NCI-H1930 (cell line): Measurements from ENCODE around the gene RSAD1.
A peak's percentile ranks its signal among the peaks of the same experiment; 100 is the strongest.

Experiments used
- DNase-seq, 2 experiments: peaks; one replicate each; lab custom pipeline; 2025; lab: John Stamatoyannopoulos, UW

RSAD1 gene

DNA sequence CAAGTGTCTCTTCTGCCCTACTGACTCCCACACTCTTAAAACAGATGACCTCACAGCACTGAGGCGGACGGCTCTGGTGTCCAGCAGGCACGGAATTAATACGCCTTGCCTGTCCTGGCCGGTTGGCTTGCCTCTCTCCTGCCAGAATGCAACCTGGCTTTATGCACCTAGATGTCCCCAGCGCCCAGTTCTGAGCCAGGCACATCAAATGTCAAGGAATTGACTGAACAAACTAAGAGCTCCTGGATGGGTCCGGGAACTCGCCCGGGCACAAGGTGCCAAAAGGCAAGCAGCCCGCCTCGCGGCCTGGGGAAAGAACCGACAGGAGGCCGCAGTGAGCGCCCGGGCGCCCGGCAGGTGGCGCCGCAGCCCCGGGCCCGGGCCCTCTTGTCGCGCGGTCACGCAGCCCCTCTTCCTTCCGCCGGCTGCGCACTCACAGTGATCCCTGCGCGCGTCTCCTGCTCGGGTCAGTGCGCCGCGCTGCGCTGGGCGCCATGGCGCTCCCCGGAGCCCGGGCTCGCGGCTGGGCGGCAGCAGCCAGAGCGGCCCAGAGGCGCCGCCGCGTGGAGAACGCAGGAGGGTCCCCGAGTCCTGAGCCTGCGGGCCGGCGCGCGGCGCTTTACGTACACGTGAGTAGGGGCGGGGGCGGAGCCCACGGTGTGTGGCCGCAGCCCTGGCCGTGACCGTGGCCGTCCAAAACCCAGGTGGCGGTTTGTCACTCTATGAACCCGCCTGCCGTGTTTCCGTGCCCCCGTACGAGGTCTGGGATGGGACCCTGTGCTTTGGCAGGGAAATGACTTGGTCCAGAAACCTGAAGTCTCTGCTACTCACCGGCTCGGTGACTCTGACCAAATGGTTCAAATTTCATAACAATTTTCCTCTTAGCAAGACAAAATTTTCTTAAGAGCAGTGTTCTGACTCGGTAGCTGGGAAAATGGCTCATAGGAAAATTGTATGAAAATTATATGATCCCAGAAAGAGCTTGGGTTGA is at the start of gene RSAD1:
Gene RSAD1, plus strand, starts transcription at position 470 of the 991 bp plus-strand sequence. Its CDS starts 25 bp downstream, at position 495.
- DNase-seq = peak; percentile 83 to 90

DNA sequence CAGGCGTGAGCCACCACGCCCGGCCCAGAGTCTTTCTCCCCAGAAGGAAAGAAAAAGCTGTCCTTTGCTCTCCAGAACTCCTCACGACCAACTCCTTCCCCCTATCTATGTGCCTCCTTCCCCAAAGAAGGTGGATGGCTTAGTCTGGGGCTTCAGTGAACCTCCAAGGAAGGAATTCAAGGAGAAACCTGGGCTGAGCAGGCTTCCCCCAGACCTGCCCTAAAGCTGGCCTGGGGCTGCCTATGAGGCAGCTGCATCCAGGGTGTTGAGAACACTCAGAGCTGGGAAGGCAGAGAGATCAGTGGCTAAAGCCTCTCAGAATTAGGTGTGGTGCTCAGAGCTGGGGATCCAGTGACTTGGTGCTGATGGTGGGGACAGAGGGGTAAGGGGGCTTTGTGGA is 48.9 kb upstream of the RSAD1 start:
- DNase-seq = no peak

- DNase-seq = no peak
These were observed 47.6 kb upstream of the RSAD1 start for GRCh38 chr17:50430821-50431618.

DNA sequence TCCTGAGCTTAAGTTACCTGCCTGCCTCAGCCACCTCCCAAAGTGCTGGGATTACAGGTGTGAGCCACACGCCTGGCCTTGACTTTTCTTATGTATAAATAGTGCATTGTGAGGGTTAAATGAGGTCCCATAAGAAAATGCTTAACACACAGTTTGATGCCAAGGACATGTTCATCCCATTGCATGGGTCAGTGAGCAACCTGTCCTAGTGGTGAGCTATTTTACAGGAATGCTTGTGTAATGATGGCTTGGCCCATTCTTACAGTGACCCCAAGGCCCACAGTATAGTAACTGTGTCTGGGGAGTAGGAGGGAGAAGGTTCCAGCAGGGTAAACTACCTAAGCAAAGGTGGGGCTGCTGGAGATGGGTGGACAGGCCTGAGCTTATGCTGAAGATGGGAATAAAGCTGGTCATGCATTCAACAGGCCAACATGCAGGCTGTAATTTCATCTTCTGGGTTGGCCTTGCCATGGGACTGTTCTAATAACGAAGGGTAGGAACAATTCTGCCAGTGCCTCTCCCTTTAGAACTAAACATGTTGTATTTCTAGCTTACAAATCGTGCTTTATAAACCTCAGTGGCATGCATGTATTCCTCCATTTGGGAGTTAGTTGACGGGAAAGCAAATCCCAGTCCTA is 46.4 kb upstream of the RSAD1 start:
- DNase-seq = no peak

DNA sequence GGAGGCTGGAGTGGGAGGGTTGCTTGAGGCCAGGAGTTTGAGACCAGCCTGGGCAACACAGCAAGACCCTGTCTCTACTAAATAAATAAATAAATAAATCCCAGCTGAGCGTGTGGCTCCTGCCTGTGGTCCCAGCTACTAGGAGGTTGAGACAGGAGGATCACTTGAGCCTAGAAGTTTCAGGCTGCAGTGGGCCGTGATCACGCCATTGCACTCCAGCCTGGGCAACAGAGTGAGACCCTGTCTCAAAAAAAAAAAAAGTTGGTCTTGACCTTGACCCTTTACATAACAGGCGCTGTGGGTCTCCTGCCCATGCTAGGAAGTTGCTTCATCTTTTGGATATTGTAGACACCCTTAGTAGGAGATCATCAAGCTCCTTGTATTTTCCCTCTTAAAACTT is 41.3 kb upstream of the RSAD1 start:
- DNase-seq = no peak

GRCh38 chr17:50439008-50439407 is 39.7 kb upstream of the RSAD1 start:
- DNase-seq = no peak

GRCh38 chr17:50440172-50440837 is 38.4 kb upstream of the RSAD1 start:
- DNase-seq = no peak

DNA sequence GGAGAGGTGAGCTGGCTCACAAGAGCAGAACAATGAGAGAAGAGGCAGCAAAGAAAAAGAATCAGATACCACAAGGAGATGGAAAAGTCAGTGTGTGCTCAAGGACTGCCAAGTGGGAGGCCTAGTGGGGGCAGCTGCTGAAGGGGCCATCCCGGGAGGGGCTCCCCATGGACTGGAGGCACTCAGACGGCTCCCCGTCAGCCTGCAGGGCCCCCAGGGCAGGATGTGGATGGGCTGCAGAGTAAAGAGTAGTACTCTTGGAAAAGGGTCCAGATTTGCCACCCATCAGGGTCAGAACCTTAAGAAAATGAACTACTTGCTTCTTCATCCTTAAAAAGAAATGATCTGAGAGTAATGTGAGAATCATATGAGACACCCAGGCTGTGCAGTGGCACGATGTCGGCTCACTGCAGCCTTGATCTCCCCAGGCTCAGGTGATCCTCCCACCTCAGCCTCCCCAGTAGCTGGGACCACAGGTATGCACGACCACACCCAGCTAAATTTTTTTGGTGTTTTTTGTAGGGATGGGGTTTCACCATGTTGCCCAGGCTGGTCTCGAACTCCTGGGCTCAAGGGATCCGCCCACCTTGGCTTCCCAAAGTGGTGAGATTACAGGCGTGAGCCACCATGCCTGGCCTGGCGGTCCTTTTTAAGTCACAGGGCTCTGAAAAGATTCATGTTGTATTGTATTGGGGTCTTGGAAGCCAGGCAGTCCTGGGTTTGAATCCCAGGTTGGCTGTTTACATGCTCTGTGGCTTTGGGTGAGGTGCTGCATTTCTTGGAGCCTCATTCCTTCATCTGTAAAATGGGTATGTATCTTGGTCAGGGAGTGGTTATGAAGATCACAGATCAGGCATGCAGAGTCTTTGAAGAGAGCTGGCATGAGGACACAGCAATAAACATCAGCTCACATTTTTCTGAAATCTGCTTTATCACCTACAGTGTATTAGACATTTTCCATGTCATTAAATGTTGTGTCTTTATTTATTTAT is 37.5 kb upstream of the RSAD1 start:
- DNase-seq = no peak

DNA sequence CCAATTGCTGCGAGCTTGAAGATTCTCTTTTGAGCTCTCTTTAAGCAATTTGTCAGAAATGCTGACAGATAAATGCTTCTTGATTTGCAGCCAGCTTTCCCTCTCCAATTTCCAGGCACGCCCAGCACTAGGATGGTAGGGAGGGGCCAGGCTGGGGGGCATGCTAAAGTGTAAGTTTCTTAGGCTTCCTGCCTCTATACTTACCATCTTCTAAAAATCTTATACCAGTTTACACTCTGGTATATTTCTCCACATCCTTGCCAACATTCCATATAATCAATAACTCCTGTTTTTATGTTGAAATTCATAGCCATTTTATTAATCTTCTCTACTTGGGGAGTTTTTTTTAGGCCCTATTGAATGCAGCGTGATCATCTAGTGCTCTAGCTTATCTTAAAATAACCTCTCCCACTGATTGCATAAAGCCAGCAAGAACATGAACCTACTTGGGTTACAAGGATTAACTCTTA is 35.1 kb upstream of the RSAD1 start:
- DNase-seq = no peak

DNA sequence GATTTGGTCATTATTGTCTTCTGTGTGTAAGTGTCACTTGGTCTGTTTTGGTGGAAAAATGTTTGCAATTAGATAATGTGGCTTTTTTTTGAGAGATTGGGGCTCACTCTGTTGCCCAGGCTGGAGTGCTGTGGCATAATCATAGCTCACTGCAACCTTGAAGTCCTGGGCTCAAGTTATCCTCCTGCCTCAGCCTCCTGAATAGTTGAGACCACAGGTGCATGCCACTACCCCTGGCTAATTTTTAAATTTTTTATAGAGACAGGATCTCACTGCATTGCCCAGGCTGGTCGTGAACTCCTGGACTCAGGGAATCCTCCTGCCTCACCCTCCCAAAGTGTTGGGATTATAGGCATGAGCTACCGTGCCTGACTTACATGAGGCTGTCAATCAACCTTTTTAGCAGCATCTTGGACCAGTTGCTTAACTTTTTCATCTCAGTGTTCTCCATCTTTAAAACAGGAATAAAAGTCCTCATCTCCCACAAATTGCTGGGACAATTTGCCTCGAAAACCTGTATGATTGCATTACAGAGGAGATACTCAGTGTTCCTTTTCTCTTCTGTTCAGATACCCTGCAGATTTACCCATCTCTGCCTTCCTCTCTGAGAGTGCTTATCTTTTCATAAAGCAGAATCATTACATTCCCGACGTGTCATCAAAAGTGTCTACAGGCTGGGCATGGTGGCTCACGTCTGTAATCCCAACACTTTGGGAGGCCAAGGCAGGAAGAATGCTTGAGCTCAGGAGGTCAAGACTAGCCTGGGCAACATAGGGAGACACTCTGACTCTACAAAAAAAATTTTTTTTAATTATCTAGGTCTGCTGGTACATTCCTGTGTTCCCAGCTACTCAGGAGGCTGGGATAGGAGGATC is 33.6 kb upstream of the RSAD1 start:
- DNase-seq = no peak

DNA sequence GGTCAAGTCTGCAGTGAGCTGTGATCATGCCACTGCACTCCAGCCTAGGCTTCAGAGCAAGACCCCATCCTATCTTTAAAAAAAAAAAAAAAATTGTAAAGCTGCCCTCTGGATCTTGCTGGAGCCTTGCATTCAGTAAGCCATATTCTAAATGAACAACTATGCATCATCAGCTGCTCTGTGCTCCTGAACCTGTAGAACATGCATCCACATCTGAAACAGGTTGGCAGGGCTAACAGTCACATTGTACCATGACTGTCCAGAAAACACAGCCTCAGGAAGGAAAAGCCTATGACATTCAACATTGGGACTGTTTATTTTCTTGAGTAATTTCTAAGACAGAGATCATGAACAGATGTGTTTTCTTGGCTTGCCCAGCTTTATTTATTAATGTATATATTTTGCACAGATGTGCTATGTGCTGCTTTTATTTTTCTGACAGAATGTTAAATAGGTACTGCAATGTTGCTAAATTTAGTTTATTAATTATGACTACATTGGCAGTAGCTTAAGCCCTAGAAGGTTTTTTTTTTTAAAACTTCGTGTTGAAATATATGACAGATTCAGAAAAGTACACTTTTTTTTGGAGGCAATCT is 32.8 kb upstream of the RSAD1 start:
- no peak for DNase-seq

DNA sequence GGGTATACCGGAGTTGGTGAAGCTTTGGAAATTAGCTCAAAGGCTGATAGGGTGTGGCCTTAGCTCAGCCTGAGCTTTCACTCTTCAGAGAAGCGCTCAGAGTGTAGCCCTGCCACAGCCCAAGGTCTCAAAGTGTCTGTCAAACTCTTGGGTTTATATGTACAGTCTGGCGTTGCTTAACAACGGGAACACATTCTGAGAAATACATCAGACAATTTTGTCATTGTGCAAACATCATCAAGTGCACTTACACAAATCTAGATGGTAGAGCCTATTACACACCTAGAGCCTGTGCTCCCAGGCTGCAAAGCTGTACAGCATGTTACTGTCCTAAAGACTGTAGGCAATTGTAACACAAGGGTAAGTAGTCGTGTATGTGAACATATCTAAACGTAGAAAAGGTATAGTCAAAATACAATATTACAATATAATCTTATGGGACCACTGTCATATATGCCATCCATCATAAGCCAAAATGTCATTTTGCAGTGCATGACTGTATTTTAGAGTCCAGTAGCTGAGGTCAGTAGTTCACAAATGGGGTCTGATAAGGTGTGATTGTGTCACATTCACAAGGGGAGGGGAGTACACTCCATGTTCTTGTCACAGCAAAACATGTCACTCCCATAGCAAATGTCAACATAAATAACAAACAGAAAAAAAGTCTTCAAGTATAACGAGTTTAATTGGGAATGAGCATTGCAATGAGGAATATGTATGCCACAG is 30.6 kb upstream of the RSAD1 start:
- no peak for DNase-seq

DNA sequence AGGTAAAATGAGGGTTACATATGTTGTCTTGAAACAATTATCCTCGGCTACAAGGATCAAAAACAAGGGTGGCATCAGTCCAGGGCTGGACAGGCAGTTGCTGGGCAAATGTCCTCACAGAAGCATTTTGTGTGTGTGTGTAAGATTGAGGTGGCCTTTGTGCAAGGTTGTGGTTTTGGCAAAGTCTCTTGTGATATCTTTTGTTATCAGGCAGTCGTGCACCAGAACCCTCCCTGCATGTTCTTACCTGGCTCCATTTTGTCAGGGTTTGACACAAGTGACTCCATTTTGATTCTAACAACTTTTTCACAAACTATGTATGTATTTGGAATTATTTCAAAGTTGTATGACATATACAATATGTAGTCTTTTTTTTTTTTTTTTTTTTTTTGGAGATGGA is 30.0 kb upstream of the RSAD1 start:
- DNase-seq = no peak

DNA sequence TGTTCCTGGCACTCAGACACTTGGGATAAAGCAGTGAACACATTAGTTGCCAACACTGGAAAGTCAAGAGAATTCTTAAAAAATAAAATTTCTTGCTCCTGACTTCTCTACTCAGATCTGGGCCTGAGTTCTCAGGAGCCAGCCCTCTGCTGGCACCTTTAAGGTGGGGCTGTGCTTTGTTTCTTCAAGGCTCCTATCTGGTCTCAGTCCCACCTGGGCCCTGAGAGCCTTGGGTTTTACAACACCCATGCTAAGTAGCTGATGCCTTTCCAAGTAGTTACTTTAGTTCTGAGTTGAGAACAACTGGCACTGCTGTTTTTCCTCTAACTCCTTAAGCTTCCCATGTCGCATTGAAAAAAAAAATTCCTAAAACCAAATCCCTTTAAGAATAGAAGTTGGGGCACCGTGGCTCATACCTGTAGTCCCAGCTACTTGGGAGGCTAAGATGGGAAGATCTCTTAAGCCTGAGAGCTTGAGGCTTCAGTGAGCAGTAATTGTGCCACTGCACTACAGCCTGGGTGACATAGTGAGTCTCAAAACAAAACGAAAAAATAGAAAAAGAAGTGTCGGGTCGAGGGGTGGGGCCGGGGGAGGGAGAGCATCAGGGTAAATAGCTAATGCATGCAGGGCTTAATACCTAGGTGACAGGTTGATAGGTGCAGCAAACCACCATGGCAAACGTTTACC is 26.6 kb upstream of the RSAD1 start:
- no peak for DNase-seq

- DNase-seq = no peak
These were observed 25.9 kb upstream of the RSAD1 start for GRCh38 chr17:50452630-50453300.

DNA sequence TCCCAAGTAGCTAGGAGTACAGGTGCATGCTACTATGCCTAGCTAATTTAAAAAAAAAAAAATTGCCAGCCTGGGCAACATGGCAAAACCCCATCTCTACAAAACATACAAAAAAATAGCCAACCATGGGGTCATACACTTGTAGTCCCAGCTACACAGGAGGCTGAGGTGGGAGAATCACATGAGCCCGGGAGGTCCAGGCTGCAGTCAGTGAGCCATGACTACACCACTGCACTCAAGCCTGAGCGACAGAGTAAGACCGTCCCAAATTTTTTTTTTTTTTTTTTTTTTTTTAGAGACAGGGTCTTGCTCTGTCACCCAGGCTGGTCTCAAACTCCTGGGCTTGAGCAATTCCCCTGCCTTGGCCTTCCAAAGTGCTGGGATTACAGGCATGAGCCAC is 24.8 kb upstream of the RSAD1 start:
- DNase-seq = no peak

DNA sequence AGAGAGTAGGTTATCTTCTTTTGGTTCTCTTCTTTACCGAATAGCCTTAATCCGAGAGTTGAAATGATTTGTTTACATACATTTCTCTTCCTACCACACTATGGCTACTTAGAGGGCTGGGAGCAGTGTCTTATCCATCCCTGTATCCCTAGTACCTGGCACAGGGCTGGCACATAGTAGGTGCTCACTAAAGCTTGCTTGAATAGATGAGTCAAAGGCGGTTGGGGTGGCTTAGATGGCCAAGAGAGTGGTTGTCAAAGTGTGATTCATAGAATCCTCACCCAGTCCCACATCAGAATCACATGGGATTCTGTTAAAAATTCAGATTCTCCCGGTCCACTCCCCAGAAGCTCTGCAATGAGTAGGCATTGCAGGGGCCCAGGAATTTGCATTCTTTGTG is 21.0 kb upstream of the RSAD1 start:
- no peak for DNase-seq
